ENCODE measurements around the gene COA3.

Gene COA3

GRCh38 chr17:42754782-42755181 lies 43.7 kb downstream of the COA3 start:
- DNase-seq (ENCODE audit: low read depth, low spot score) = no peak

GRCh38 chr17:42751628-42752027 lies 46.9 kb downstream of the COA3 start:
- DNase-seq (ENCODE audit: low read depth, low spot score) = no peak

- DNase-seq (ENCODE audit: low read depth, low spot score) = no peak
Observed at GRCh38 chr17:42750739-42751344, 47.7 kb downstream of the COA3 start.

GRCh38 chr17:42748908-42749798 lies 49.4 kb downstream of the COA3 start:
- DNase-seq (ENCODE audit: low read depth, low spot score) = no peak

- DNase-seq (ENCODE audit: low read depth, low spot score) = no peak
Observed at GRCh38 chr17:42748202-42748907, 50.1 kb downstream of the COA3 start.

Measured in astrocyte of the hippocampus (primary cell).